NCI-H1694 (cell line): Measurements from ENCODE around the gene COQ7.

Source experiments
- DNase-seq: peaks from one replicate; lab custom pipeline; 2025; lab: John Stamatoyannopoulos, UW

The COQ7 gene

GRCh38 chr16:19086322-19087199, 19.1 kb downstream of the COQ7 start:
- peak; percentile 69 for DNase-seq

- DNase-seq: no peak
Measured at GRCh38 chr16:19088341-19088916, 21.0 kb downstream of the COQ7 start.

- no peak for DNase-seq
Measured at GRCh38 chr16:19089410-19089955, 22.1 kb downstream of the COQ7 start.

GRCh38 chr16:19090916-19091315, 23.5 kb downstream of the COQ7 start:
- no peak for DNase-seq

GRCh38 chr16:19092653-19093410, 25.4 kb downstream of the COQ7 start:
- no peak for DNase-seq

GRCh38 chr16:19093631-19094541, 26.5 kb downstream of the COQ7 start:
- no peak for DNase-seq

- DNase-seq: no peak
Measured at GRCh38 chr16:19094542-19095365, 27.3 kb downstream of the COQ7 start.

- DNase-seq: no peak
Measured at GRCh38 chr16:19095654-19096053, 28.2 kb downstream of the COQ7 start.

- DNase-seq: no peak
Measured at GRCh38 chr16:19098173-19098572, 30.8 kb downstream of the COQ7 start.

- DNase-seq: no peak
Measured at GRCh38 chr16:19102187-19102872, 34.9 kb downstream of the COQ7 start.

- DNase-seq: no peak
Measured at GRCh38 chr16:19104607-19105006, 37.2 kb downstream of the COQ7 start.

GRCh38 chr16:19105131-19105530, 37.7 kb downstream of the COQ7 start:
- DNase-seq: no peak

GRCh38 chr16:19105891-19106624, 38.6 kb downstream of the COQ7 start:
- DNase-seq: no peak

GRCh38 chr16:19106625-19107020, 39.2 kb downstream of the COQ7 start:
- DNase-seq: no peak

- no peak for DNase-seq
Measured at GRCh38 chr16:19108409-19109287, 41.2 kb downstream of the COQ7 start.

GRCh38 chr16:19109288-19109664, 41.9 kb downstream of the COQ7 start:
- no peak for DNase-seq

- no peak for DNase-seq
Measured at GRCh38 chr16:19110537-19111360, 43.3 kb downstream of the COQ7 start.

GRCh38 chr16:19112099-19112407, 44.6 kb downstream of the COQ7 start:
- no peak for DNase-seq
